Kidney (tissue), 14 donors: ENCODE results near the gene CRYGB. TPM values are rescaled to one million over a fixed set of nuclear protein-coding genes. Genes with fewer than 3 reads are reported as not detected.

Experiments used
- DNase-seq, 5 donors: peaks; one replicate each; pipeline ENCODE4 v3.0.0-alpha.2; 2013 to 2020
- FAIRE-seq: peaks from 2 replicates; lab custom pipeline; 2012; peaks lifted over from hg19 to GRCh38; lab: Jason Lieb, UNC
- H3K27ac ChIP-seq, 2 donors: one replicate each; pipeline ENCODE4 v1.7.0; 2013; ENCODE audit warnings: low read depth in 2 of 2, low read length in 2 of 2, inconsistent platforms in 1 of 2
- H3K27me3 ChIP-seq: one replicate; pipeline ENCODE4 v1.7.1; 2013; ENCODE audit warnings: low read length, inconsistent platforms; ENCODE audit not compliant: control insufficient read depth, insufficient read depth
- H3K36me3 ChIP-seq, 3 donors: one replicate each; pipeline versions ENCODE4 v1.7.0 to v1.7.1; 2013; ENCODE audit warnings: low read length in 3 of 3, control low read depth in 1 of 3, inconsistent platforms in 1 of 3; ENCODE audit not compliant: insufficient read depth in 3 of 3, control insufficient read depth in 2 of 3
- H3K4me1 ChIP-seq, 3 donors: one replicate each; pipeline versions ENCODE4 v1.7.0 to v1.7.1; 2013; ENCODE audit warnings: low read length in 3 of 3, inconsistent platforms in 1 of 3, low read depth in 1 of 3; ENCODE audit not compliant: control insufficient read depth in 2 of 3, insufficient read depth in 2 of 3
- H3K4me3 ChIP-seq, 3 donors: one replicate each; pipeline versions ENCODE4 v1.7.0 to v1.8.1; 2013; ENCODE audit warnings: low read length in 3 of 3, control low read depth in 1 of 3, inconsistent platforms in 1 of 3
- H3K9ac ChIP-seq, 3 donors: one replicate each; pipeline versions ENCODE4 v1.7.0 to v1.7.1; 2013; ENCODE audit warnings: low read length in 3 of 3, control low read depth in 1 of 3, inconsistent platforms in 1 of 3
- H3K9me3 ChIP-seq, 3 donors: one replicate each; pipeline versions ENCODE4 v1.7.0 to v1.7.1; 2013; ENCODE audit warnings: low read length in 3 of 3, control low read depth in 1 of 3, inconsistent platforms in 1 of 3; ENCODE audit not compliant: control insufficient read depth in 2 of 3, insufficient read depth in 1 of 3
- CTCF ChIP-seq: IDR thresholded peaks from 3 replicates; pipeline ENCODE4 v1.5.1; 2012; ENCODE audit warnings: mild to moderate bottlenecking, moderate library complexity, borderline replicate concordance; ENCODE audit not compliant: insufficient read depth; ENCODE audit errors: extremely low read depth
- intact Hi-C: fragments of 100-400 bp; cut with DNase I; formaldehyde crosslinking; loops from one replicate; pipeline ENCODE4 v1.11.1; 2022
- polyA plus RNA-seq: library from polyadenylated mRNA; stranded (reverse); fragments of 350-450 nt; fragmentation: Illumina TruSeq; extraction: RNeasy Lipid Tissue Mini Kit (QIAGEN cat#74804); gene quantifications from one replicate; pipeline ENCODE4 v1.2.3, GENCODE V29; 2014; ENCODE audit warnings: low read depth, low replicate concordance; ENCODE audit not compliant: insufficient read depth
- total RNA-seq: library from RNA; stranded (reverse); fragmentation: NEBNext Ultra II Directional; extraction: Animal tissue kit (Norgen Biotek cat#: 25700); gene quantifications from one replicate; pipeline ENCODE4 v1.2.1, GENCODE V29; 2021
- donor health status: control.
- donor health status: control.
- donor health status: control.
- donor health status: control.
- donor health status: control.
- donor health status: DM: yes; HTN: yes; CAD: no.
- donor health status: Normal renal cell carcinoma (clear cell type).

The CRYGB gene
- total and polyA plus RNA-seq, 2 donors from 2014 or later: not detected

GRCh38 chr2:208134928-208135586, 10.9 kb downstream of the CRYGB start:
- no peak overlapping the region for H3K27ac ChIP-seq
- TF ChIP-seq CTCF: no peak
- no peak overlapping the region for H3K9ac ChIP-seq
- H3K27me3 ChIP-seq: no peaks in the 10 kb centered on the region
- DNase-seq (no peak), FAIRE-seq (no peak)
- no peaks in the 10 kb centered on the region for H3K9me3 ChIP-seq
- no peak overlapping the region for H3K4me3 ChIP-seq
- intact Hi-C loops: no loop called here
- no peaks in the 10 kb centered on the region for H3K36me3 ChIP-seq
- no peaks in the 10 kb centered on the region for H3K4me1 ChIP-seq

GRCh38 chr2:208130712-208131110, 15.2 kb downstream of the CRYGB start:
- Histone ChIP-seq H3K27ac (no peak overlapping the region), H3K27me3 (no peaks in the 10 kb centered on the region), H3K4me1 (no peaks in the 10 kb centered on the region), H3K36me3 (no peaks in the 10 kb centered on the region), H3K4me3 (no peak overlapping the region), H3K9ac (no peak overlapping the region), H3K9me3 (no peaks in the 10 kb centered on the region)
- FAIRE-seq (no peak), DNase-seq (no peak)
- TF ChIP-seq CTCF: no peak
- intact Hi-C loops: no loop called here

DNA sequence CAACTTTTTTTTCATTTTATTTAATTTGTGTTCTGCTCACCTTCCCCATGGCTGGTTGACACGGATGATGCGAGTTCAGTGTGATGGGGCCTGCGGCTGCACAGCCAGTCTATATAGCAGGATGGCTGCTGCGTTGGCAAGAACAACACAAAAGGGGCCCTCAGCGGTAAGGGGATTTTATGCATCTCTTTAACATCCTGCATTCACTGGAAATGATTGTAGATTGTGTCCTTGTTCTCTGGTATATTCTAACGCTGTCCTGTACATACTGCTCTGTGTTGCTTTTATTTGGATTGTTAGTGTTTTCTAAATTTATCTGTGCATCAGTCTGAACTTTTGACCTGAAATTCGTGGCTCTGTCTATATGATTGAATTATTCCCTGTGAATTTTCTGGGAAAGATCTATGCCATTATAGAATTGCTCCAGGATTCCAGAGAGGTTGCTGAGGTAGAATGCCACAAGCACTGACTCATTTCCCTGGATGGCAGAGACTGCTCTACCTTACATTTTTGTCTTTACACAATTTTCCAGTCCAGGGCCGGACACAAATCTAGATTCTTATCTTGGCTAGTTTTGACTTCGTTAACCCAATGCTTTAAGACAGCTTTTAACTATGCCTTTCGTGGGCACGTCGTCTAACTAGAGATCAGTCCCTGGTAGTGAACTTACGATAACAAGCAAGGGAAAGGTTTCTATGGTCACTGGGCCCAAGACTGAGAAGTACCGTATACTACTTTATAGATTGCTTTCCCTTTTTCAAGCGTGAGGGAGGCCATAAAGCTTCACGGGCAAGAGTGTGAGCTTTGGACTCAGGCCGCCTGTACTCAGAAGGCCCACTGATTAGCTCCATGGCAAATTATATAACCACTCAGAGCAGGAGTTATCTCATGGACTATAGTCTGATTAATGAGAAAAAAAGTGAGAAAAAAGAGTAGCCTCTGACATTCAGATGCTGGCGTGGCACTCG, 15.9 kb downstream of the CRYGB start, which contains the start of gene CRYGC:
TSS of gene CRYGC (minus strand) at position 85 of the 968 bp plus-strand sequence. CDS start at position 49, 36 bp downstream.
- FAIRE-seq: no peak
- Histone ChIP-seq H3K9me3 (no peaks in the 10 kb centered on the region), H3K4me1 (no peaks in the 10 kb centered on the region), H3K36me3 (no peaks in the 10 kb centered on the region), H3K9ac (no peak within 1 kb of the TSS), H3K4me3 (no peak within 1 kb of the TSS), H3K27me3 (no peaks in the 10 kb centered on the region), H3K27ac (no peak within 1 kb of the TSS)
- DNase-seq: peak in 2 of 5 donors; percentile 18 to 20
- no peak for TF ChIP-seq CTCF
- intact Hi-C loops: no loop called here
